IPS DF 4.7 (cell line): ENCODE data around the gene RSBN1.
A peak's percentile ranks its signal among the peaks of the same experiment; 100 is the strongest.
"Not testable (repeated sequence)": the region's sequence is repeated elsewhere in the genome, so short reads cannot be mapped to it uniquely, and the experiment has no call there.

Experiments
- DNase-seq: peaks from one replicate; pipeline ENCODE4 v3.0.0-alpha.2; 2013; ENCODE audit warnings: low spot score; ENCODE audit errors: extremely low read depth

Gene RSBN1

DNA sequence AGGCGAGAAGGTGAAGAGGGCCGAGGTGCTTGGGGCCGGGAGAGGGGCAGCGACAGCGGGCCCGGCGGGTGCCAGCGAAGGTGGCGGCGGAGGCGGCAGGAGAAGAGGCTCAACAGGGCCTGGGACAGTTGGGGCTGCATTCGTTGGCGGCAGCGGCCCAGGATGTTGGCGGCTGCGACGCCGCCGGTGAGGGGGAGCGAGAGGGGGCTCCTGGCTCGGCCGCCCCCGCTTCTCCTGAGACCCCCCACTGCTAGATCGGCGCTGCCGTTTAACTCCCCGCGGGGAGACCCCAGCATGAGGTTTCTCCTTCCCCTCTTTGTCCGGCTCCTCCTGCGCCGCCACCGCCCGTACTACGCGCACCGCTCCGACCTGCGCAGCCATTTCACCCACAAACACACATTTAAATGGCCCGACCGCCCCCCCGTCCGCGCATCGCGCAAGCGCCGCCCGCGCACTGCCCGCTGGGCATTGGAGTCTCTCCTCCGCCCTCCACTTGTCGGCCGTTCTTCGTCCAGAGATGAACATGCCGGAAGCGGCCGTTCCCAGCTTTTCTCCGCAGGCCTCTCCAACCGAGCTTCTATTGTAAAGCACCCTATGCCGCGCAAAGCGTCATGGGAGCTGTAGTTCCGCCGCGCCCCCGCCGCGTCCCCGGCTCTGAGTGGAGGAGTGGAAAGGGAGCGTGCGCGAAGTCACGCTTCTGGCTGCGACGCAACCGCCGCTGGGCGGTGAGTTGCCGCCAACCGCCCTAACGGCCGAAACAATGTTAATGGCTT, at the start of gene RSBN1:
Gene RSBN1, minus strand, starts transcription at position 589 of the 773 bp plus-strand sequence. Its CDS starts 64 bp downstream, at position 525.
- peak; percentile 97 for DNase-seq

DNA sequence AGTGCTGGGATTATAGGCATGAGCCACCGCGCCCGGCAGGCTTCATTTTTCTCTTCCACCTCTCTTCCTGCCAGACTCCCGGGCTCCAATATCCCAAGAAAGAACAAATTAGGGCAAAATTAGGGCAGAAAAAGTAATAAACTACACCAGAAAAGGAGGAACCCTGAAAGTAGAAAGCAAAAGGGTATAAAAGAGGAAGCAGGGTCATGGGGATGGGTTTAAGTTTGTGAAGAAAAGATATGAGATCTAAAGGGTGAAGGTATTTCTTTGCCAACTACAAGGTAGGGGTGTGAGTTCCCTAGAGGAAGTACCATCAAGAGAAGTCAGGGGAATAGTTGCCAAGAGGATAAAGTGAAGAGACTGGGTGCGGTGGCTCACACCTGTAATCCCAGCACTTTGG, 49.4 kb upstream of the RSBN1 start:
- DNase-seq = no peak

DNA sequence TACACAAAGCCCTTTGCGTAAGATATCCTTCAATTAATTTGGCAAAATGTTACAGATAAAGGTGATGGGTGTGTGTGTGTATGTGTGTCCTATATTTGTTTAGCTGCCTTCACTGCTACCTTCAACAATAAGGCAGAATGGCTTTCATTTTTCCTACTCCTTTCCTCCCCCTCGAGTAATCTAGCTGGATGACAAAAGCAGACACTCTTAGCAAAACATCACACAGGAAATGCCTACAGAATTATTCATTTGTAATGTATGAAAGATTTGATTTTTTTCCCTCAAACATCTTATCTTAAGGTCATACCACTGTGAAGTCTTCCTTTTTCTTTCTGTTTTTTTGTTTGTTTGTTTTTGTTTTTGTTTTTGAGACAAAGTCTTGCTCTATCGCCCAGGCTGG, 48.6 kb upstream of the RSBN1 start:
- DNase-seq = no peak

DNA sequence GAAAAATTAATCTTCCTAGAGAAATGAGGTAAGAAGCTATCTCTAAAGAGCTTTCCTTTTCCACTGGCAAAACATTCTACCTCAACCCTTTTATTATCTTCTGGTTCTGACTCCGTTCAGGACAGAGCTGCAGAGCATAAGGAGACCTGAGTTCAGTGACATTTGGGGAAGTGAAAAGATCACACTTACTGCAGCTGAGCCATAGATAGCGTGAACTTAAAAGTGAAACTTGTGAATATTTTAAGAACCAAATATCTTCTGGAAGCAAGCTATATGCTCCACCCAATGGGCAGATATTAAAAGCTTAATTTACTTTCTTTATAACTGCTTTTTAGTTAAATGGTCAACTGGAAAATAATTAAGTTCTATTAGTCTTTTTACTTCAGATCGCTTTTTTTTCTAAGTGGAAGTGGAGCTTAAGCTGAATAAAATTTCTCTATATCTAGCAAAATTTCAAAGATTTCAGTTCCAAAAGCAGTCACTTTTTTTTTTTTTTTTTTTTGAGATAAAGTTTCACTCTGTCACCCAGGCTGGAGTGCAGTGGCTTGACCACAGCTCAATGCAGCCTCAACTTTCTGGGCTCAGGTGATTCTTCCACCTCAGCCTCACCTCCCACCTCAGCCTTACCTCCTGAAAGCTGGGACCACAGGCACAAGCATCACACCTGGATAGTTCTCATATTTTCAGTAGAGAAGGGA, 47.4 kb upstream of the RSBN1 start:
- no peak for DNase-seq

DNA sequence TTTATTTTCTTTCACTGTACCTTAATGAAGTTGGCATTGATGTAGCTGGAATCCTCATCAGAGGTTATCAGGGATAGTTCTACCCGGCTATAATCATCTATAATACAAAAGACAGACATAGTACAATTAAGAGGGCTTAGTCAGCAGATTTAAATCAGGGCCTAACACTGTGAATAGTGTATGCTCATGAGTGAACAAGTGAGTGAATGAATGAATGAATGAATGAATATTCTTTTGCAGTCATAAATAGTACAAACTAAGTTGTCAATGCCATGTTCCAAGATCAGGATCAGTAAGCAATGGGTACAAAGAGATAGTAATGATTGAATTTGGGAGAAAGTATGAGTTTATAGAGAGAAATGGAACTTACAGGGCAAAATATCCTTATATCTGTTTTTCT, 46.7 kb upstream of the RSBN1 start:
- no peak for DNase-seq

DNA sequence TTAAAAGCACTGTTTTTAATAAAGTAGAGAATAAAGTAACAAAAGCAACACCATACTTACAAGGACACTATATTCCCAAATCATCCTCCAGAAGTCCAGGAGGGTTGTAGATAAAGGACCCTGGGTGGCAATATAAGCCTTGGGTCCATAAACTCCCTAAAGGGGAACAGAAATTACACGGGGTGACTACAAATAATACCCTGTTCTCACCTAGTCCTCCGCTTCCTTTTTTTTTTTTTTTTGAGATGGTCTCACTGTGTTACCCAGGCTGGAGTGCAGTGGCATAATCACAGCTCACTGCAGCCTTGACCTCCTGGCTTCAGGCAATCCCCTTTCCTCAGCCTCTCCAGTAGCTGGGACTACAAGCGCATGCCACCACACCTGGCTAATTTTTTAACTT, 46.1 kb upstream of the RSBN1 start:
- no peak for DNase-seq

DNA sequence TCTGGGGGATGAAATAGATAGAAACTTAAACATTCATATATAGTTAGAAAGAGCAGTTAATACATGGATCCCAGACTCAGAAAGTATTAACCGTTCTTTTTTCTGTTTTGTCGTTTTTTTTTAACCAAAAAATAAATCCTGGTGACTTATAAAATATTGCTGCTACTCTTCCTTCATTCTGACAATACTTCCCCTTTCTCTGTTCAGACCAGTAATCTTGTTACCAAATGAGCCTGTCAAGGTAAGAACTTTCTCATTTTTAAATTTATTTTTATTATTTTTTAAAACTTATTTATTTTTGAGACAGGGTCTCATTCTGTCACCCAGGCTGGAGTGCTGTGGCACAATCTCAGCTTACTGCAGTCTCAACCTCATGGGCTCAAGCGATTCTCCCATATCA, 45.5 kb upstream of the RSBN1 start:
- DNase-seq = no peak

DNA sequence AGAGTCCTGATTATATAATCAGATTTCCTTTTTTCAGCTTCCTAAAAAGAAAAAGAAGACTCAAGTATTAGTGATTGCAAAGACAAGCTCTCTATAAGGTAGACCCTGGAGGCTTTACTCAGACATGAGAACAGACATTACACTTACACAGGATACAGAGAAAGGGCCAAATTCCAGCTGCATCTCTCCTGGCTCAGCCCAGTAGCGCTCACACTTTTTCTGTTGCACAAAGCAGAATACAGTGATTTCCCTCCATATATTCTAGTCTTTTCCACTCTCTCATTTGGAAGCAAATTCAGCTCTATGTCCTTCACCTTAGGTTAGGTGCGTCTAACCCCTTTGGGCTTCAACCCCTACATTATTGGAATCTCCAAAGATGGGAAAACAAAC, 44.1 kb upstream of the RSBN1 start:
- no peak for DNase-seq

DNA sequence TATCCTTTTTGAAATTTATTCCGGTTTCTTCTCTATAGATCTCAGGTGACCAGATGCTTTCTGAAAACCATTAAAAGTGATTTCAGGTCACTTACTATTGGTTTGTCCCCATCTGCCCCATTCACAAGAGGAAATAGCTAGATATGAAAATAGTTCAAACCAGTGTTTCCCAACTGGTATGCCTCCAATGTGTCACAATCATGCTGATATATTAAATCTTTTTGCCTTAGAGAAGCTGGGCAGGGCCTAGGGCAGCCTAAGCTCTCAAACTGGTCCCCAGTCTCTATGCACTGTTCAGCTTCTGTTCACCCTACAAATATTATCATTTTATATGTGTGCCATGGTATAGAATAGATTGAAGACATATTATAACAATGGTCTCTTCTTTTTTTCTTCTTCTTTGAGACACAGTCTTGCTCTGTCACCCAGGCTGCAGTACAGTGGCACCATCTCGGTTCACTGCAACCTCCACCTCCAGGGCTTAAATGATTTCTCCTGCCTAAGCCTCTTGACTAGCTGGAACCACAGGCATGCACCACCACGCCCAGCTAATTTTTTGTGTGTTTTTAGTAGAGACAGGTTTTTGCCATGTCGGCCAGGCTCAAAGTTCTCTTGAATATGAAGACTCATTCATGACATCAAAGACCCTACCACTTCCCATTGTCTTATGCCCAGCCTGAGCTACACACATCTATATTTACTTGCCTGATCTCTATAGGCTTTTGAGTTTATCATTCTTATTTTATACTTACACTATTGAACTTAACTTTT, 43.5 kb upstream of the RSBN1 start:
- no peak for DNase-seq

DNA sequence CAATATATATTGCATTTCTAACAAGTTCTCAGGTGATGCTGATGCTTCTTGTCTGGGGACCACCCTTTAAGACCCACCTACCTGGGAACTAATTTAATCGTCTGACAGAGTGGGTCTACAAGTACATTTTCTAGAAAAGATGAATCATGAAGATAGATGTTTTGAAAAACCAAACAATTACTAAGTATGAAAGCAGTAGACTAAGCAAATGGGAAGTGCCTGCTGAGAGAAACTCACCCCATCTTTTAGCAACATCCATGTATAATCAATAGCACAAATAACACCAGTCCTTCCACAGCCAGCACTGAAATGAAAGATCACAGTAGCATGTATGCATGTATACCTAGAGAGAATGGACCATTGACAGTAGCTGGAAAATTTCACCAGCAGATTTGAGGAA, 42.0 kb upstream of the RSBN1 start:
- DNase-seq = no peak

DNA sequence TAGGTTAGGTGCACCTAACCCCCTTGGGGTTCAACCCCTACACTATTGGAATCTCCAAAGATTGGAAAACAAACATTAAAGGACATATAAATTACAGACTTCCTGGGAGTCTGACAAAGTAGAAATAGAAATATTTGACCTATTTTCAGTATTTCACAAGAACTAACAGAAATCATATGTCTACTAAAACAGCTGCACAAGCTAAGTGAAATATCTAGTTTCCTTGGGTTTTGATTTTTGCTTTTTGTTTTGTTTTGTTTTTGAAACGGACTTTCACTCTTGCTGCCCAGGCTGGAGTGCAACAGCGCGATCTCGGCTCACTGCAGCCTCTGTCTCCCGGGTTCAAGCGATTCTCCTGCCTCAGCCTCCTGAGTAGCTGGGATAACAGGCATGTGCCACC, 40.4 kb upstream of the RSBN1 start:
- DNase-seq = not testable (repeated sequence)

DNA sequence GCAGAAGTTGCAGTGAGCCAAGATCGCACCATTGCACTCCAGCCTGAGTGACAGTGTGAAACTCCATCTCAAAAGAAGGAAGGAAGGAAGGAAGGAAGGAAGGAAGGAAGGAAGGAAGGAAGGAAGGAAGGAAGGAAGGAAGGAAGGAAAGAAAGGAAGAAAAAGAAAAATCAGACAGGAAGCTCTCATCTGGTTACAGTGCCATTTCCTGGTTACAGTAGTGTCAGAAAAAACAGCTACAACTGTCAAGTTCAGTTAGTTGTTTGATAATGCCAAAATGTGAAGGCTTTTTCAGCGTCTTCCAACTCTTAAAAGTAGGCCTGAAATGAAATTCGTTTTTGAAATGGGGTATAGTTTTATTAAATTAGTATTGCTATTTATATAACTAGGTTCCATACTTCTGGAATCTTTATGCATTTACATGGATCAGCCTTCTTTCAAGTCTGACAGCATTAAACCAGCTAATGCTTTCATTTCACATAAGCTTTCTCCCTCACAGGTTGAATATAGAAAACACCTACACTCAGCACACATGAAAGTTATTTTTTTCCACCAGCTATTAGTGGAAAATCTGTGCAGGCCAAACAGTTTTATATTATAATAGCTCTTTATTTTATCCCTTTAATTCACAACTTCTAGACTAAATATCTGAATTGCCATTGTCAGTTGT, 38.0 kb upstream of the RSBN1 start:
- no peak for DNase-seq

DNA sequence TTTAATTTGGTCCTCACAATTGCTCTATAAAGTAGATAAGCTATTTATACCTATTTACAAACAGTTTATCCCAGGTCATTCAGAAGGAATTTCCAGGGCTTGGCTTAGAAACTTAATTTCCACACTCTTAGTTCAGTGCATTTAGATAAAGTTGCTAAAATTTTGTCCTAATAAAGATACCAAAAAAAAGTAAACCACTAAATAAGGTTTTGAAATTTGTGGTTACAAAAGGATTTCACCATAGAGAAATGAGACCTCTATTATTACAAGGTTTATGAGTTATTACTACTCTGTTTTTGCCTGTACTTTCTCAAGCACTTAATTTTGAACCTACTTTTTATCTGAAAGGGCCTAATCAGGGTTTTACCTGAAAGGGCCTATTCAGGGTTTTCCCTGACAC, 36.8 kb upstream of the RSBN1 start:
- DNase-seq = no peak

DNA sequence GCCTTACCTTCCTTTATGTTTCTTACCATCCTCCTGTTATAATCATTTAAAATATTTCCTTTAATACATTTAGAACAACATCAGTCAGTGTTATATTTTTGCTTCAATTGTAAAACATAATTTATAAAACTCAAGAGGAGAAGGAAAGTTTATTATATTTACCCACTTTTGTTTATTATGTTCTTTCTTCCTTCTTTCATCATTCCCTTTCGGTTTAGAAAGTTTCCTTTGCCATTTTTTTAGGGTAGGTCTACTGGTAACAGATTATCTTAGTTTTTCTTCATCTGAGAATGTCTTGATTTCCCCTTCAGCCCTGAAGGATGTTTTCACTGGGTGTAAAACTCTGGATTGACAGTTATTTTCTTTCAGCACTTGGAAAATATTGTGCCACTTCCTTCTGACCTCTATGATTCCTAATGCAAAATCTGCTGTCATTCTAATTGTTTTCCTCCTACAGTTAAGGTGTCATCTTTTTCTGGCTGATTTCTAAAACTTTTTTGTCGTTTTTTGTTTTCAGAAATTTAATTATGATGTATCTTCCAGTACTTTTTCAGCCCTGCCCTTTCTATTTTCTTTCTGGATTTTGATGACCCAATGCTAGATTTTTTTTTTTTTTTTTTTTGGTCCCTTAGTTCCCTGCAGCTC, 34.2 kb upstream of the RSBN1 start:
- DNase-seq = no peak

DNA sequence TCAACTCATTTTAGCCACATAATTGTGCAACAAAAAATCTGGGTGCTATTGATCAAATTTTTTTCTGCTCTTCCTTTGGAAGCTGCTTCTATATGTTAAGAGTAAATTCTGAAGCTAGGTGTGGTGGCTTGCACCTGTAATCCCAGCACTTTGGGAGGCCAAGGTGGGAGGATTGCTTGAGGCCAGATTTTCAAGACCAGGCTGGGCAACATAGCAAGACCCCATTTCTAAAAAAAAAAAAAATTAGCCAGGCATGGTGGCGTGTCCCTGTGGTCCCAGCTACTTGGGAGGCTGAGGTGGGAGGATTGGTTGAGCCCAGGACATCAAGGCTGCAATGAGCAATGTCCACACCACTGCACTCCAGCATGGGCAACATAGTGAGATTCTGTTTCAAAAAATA, 24.3 kb upstream of the RSBN1 start:
- no peak for DNase-seq

DNA sequence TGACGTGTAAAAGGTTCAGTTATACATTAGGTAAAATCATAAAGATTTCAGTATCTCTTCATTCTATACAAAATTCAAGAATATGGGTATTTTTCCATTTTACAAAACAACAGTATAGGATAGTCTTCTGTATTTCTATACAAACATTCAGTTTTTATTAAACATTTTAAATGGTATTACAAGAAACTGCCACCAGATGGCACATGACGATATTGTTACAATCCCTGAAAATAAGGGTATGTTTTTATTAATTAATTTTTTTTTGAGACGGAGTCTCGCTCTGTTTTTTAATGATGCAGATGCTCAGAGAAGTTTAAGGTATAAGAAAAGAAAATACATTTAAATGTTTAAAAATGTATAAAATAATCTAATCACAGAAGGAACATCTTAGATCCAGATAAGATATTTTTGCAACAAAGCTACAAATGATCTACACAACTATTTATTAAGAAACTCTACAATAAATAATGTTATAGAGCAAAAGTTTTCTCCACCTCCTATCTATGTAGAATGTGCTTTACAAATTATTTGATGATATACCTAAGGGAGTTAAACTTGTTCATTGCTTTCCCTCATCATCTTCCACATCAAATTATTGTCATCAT, 23.5 kb upstream of the RSBN1 start:
- no peak for DNase-seq

DNA sequence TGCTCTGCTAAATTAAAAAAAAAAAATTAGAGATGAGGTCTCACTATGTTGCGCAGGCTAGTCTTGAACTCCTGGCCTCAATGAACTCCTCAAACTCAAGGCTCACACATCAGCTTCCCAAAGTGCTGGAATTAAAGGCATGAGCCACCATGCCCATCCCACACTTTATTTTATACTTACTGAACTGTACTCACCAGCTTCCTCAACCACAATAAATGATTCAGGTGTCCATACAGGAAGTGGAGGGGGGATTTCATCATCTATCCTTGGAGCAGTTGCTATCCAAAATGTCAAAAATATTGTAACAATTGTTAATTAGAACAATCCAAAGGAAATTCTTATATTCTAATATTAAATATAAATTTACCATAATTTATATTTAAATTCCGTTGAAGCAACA, 22.4 kb upstream of the RSBN1 start:
- no peak for DNase-seq

DNA sequence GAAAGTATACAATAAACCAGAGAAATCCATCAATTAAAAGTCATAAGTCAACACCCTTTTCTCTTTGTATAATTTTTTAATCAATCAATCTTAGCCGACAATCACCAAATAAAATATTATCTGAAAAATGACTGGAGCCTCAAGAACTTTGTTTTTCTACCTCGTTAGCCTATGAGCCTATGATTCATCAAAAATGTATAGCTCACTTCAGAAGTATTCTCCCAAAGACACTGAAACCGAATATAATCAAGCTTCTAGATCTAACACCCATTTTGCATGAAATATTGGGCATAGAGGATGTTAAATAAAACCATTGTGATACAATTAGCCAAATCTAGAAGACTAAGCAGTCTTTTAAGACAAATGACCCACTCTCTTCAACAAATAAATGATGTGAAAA, 17.8 kb upstream of the RSBN1 start:
- DNase-seq = no peak

DNA sequence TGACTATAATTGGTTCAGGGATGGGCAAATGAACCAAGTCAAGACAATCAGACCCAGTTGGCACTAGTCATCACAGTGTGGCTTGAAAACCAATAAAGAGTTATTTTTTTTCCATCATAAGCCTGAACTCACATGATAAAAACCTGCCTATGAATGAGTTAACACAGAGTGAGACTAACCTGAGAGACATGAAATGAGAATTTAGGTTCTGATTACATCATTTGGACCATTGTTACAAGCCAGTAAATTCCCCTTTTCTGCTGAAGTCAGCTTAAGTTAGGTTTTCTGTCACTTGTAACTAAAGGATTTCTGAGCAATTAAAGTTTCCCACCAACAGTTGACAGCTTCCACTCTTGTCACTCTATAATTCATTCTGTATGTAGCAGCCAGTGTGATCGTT, 9.6 kb upstream of the RSBN1 start:
- no peak for DNase-seq

DNA sequence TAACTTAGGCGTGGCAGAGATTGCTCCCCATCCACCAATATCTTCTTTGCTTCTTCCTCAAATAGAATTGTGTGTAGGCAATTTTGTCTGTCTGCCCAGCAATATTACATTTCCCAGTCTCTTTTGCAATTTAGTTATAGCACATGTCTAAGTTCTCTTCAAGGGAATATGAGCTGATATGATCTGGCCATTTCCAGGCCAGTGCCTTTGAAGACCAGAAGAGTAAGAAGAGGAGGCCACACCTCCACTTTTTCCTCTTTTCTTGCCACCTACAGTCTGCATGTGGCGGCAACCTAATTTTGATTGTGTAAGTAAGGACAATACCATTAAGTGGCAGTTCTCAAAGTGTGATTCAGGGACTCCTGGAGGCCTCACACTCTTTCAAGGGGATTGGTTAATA, 6.3 kb upstream of the RSBN1 start:
- no peak for DNase-seq

DNA sequence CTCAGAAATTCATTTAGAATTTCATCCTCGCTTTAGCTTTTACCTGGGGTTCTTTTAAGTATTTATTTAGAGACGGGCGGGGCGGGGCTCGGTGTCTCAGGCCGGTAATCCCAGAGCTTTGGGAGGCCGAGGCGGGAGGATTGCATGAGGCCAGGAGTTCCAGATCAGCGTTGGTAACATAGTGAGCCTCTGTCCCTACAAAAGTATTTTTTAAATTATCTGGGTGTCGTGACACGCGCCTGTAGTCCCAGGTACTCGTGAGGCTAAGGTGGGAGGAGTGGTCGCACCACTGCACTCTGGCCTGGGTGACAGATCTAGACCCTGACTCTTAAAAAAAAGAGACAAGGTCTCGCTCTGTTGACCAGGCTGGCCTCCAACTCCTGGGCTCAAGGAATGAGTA, 942 bp upstream of the RSBN1 start:
- DNase-seq = no peak
